AG20443 (cell line): ENCODE results near the gene HMGXB3.
"Not testable (repeated sequence)": the region's sequence is repeated elsewhere in the genome, so short reads cannot be mapped to it uniquely, and the experiment has no call there.

Experiments
- DNase-seq: peaks from one replicate; pipeline ENCODE4 v3.0.0; 2012; ENCODE audit warnings: low spot score, mixed read lengths

HMGXB3 gene

GRCh38 chr5:150021491-150022157 is 21.1 kb downstream of the HMGXB3 start:
- DNase-seq, result no peak

GRCh38 chr5:150022158-150022531 is 21.6 kb downstream of the HMGXB3 start:
- peak; percentile 75 for DNase-seq

GRCh38 chr5:150022681-150023080 is 22.1 kb downstream of the HMGXB3 start:
- no peak for DNase-seq

- DNase-seq, result no peak
Measured at GRCh38 chr5:150023136-150023535, 22.6 kb downstream of the HMGXB3 start.

GRCh38 chr5:150024346-150024984 is 23.9 kb downstream of the HMGXB3 start:
- no peak for DNase-seq

GRCh38 chr5:150026682-150027172 is 26.2 kb downstream of the HMGXB3 start:
- no peak for DNase-seq

GRCh38 chr5:150028047-150028446 is 27.5 kb downstream of the HMGXB3 start:
- not testable (repeated sequence) for DNase-seq

GRCh38 chr5:150033334-150033733 is 32.8 kb downstream of the HMGXB3 start:
- no peak for DNase-seq

GRCh38 chr5:150034662-150035061 is 34.1 kb downstream of the HMGXB3 start:
- DNase-seq, result peak; percentile 87

- DNase-seq, result no peak
Measured at GRCh38 chr5:150035139-150035895, 34.8 kb downstream of the HMGXB3 start.

- DNase-seq, result peak; percentile 95
Measured at GRCh38 chr5:150036513-150036912, 36.0 kb downstream of the HMGXB3 start.

GRCh38 chr5:150038547-150038946 is 38.0 kb downstream of the HMGXB3 start:
- no peak for DNase-seq

GRCh38 chr5:150042459-150042858 is 41.9 kb downstream of the HMGXB3 start:
- DNase-seq, result no peak

- no peak for DNase-seq
Measured at GRCh38 chr5:150043657-150044328, 43.3 kb downstream of the HMGXB3 start.

GRCh38 chr5:150044329-150044681 is 43.8 kb downstream of the HMGXB3 start:
- DNase-seq, result no peak

- DNase-seq, result no peak
Measured at GRCh38 chr5:150044712-150045111, 44.2 kb downstream of the HMGXB3 start.

GRCh38 chr5:150045549-150045948 is 45.0 kb downstream of the HMGXB3 start:
- no peak for DNase-seq

- no peak for DNase-seq
Measured at GRCh38 chr5:150046031-150046430, 45.5 kb downstream of the HMGXB3 start.

- not testable (repeated sequence) for DNase-seq
Measured at GRCh38 chr5:150050172-150050811, 49.8 kb downstream of the HMGXB3 start.

GRCh38 chr5:150051657-150052195 is 51.2 kb downstream of the HMGXB3 start:
- no peak for DNase-seq

- no peak for DNase-seq
Measured at GRCh38 chr5:150052226-150052955, 51.9 kb downstream of the HMGXB3 start.
